ENCODE data around the gene B3GALT6. TPM values are rescaled to one million over a fixed set of nuclear protein-coding genes. Genes with fewer than 3 reads are reported as not detected.
A peak's percentile ranks its signal among the peaks of the same experiment; 100 is the strongest.

B3GALT6 gene
- total and polyA plus RNA-seq, 9 donors: 7.0 to 21.9 (median 15.2) TPM

DNA sequence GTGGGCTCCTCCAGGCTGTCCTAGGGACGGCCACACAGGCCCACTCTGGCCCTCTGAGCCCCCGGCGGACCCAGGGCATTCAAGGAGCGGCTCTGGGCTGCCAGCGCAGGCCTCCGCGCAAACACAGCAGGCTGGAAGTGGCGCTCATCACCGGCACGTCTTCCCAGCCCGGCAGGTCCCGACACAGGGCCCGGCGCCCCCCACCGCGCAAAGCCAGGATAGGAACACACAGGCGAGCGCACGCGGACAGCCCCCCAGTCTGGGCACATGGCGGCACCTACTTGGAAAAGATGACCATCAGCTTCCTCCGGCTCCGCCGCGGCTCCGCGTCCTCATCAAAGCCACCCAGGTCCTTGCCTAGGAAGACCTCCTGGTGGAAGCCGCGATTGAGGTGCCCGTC is 3.9 kb upstream of the B3GALT6 start:
- H3K27ac ChIP-seq: no peak overlapping the region
- peaks cover 17% of the 10 kb centered on the region for H3K4me1 ChIP-seq (ENCODE audit: insufficient read depth)
- TF ChIP-seq POLR2A (IDR thresholded peaks at IDR 0.05): no peak
- TF ChIP-seq EP300 (IDR thresholded peaks at IDR 0.05): no peak
- TF ChIP-seq CTCF (IDR thresholded peaks at IDR 0.05): no peak
- DNase-seq: no peak
- H3K9me3 ChIP-seq: no peaks in the 10 kb centered on the region
- H3K4me3 ChIP-seq: no peak overlapping the region
- H3K27me3 ChIP-seq: no peaks in the 10 kb centered on the region
- intact Hi-C loops (cut with DNase I): no loop called here
- H3K36me3 ChIP-seq: no peaks in the 10 kb centered on the region
- 91 to 95% (median 92%) methylated on average over 26 to 30 of the region's 30 CpGs for WGBS, 3 donors

DNA sequence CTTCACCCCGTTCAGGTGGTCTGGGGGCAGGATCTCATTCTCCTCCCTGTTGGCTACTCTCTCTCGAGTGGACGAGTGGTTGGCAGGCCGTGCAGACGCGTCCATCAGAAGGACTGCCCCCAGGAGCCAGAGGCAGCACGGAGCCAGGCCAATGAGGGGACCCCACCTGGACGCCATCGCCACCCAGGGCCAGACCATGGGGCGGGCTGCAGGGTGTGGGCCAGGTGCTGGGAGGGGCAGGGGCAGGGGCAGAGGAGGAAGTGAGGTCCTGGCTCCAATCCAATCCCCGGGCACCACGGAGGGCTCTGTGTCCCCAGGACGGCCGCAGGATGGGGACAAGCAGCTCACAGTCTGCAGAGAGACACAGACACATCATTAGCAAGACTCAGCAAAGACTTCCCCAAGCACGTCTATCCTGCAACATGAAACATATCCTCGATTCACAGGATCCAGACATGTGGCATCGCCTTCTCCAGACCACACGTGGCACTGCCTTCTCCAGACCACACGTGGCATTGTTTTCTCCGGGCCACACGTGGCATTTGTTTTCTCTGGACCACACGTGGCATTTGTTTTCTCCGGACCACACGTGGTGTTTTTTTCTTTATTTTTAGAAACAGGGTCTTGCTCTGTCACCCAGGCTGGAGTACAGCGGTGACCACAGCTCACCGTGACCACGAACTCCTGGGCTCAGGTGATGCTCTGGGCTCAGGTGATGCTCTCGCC is 3.3 kb upstream of the B3GALT6 start:
- Histone ChIP-seq H3K36me3 (no peaks in the 10 kb centered on the region), H3K4me1 (ENCODE audit: insufficient read depth) (peaks cover 19% of the 10 kb centered on the region), H3K9me3 (no peaks in the 10 kb centered on the region), H3K27ac (no peak overlapping the region), H3K27me3 (no peaks in the 10 kb centered on the region), H3K4me3 (no peak overlapping the region)
- intact Hi-C loops (cut with DNase I): no loop called here
- TF ChIP-seq POLR2A (IDR thresholded peaks at IDR 0.05) (no peak), EP300 (IDR thresholded peaks at IDR 0.05) (no peak), CTCF (IDR thresholded peaks at IDR 0.05) (no peak)
- WGBS, 3 donors: 79 to 84% (median 83%) methylated on average over 25 to 28 of the region's 28 CpGs
- DNase-seq: no peak

DNA sequence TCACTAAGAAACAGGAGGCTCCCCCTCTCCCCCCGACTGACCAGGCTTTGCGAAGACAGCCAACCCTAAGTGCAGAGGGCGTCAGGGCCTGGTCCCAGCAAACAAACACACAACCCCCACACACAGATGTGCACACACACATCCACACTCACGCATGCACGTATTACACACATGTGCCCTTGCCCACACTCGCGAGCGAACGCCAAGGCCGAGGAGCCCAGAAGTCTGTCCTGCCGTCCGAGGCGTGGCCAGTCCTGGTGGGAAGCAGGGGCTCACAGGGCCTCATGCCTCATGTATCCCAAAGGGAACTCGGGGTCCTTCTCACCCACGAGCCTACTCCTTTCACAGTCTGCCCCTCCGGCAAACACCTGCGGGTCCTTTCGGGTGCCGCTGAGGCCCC is 2.3 kb upstream of the B3GALT6 start:
- TF ChIP-seq POLR2A (IDR thresholded peaks at IDR 0.05) (no peak), CTCF (IDR thresholded peaks at IDR 0.05) (no peak), EP300 (IDR thresholded peaks at IDR 0.05) (no peak)
- WGBS, 3 donors: 76 to 84% (median 79%) methylated on average over 19 of the region's 19 CpGs
- Histone ChIP-seq H3K27me3 (no peaks in the 10 kb centered on the region), H3K4me1 (ENCODE audit: insufficient read depth) (peaks cover 19% of the 10 kb centered on the region), H3K36me3 (no peaks in the 10 kb centered on the region), H3K27ac (no peak overlapping the region), H3K4me3 (no peak overlapping the region), H3K9me3 (no peaks in the 10 kb centered on the region)
- intact Hi-C loops (cut with DNase I): loop anchor here in 1 of 4 donors (10.0 kb wide), 1 partner anchor 205 kb away; the partner anchor contains the start of gene AGRN
- no peak for DNase-seq

DNA sequence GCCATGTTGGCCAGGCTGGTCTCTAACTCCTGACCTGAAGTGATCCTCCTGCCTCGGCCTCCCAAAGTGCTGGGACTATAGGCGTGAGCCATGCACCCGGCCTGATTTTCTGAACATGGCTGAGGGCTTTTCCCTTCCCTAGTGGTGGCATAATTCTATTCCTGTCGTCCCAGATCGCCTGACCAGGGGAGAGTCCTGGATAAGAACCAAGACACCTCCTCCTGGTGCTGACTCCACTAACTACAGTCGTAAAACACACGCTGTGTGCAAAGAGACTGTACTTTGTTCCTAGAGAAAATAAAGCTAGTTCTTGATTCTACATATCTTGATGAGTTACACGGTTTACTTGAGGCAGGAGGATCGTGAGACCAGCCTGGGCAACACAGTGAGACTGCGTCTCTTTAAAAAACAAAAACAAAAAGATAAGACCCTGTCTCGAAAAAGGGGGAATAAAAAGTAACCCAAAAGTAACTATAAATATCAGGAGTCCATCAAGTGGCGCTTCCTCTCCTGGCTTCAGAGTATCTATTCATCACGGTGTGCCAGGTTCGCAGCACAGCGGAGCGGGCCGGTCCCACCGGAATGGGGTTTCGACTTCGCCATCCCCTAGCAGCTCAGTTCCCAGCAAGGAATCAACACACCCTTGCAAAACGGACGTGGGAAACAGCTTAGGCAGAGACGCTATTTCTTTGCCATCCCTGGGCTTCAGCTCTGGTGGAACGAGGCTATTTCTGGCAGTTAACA is 1.2 kb upstream of the B3GALT6 start:
- TF ChIP-seq POLR2A (IDR thresholded peaks at IDR 0.05): no peak
- no peak for TF ChIP-seq EP300 (IDR thresholded peaks at IDR 0.05)
- intact Hi-C loops (cut with DNase I): loop anchor here in 1 of 4 donors (10.0 kb wide), 1 partner anchor 206 kb away; the partner anchor contains the start of gene AGRN
- H3K27ac ChIP-seq: peak overlapping the region in 1 of 2 donors; percentile 84

More for the DNA sequence above, 1.2 kb upstream of the B3GALT6 start:
- Histone ChIP-seq H3K27me3 (no peaks in the 10 kb centered on the region), H3K4me3 (peak overlapping the region; percentile 98), H3K36me3 (no peaks in the 10 kb centered on the region), H3K4me1 (ENCODE audit: insufficient read depth) (peaks cover 19% of the 10 kb centered on the region), H3K9me3 (no peaks in the 10 kb centered on the region)
- 8 to 12% (median 10%) methylated on average over 24 of the region's 24 CpGs for WGBS, 3 donors
- no peak for DNase-seq
